Vagina (tissue), 2 donors: ENCODE results near the gene TNRC18. TPM values are rescaled to one million over a fixed set of nuclear protein-coding genes. Genes with fewer than 3 reads are reported as not detected.

Experiments used
- DNase-seq, 2 donors: peaks; one replicate each; pipeline ENCODE4 v3.0.0-alpha.2; 2017; ENCODE audit errors: extremely low spot score in 2 of 2
- H3K27ac ChIP-seq: fragments of 200-600 bp; sonication (generic); one replicate; pipeline ENCODE4 v1.5.1; 2019
- H3K27me3 ChIP-seq: fragments of 200-600 bp; sonication (generic); one replicate; pipeline ENCODE4 v1.5.1; 2019
- H3K36me3 ChIP-seq, 2 donors: fragments of 200-600 bp; sonication (generic); one replicate each; pipeline ENCODE4 v1.5.1; 2017 to 2019
- H3K4me1 ChIP-seq: fragments of 200-600 bp; sonication (generic); one replicate; pipeline ENCODE4 v1.5.1; 2019
- H3K4me3 ChIP-seq, 2 donors: fragments of 200-600 bp; sonication (generic); 1 replicate in 1 of 2; 2 replicates in 1 of 2; pipeline ENCODE4 v1.5.1; 2016 to 2019
- H3K9me3 ChIP-seq: fragments of 200-600 bp; sonication (generic); one replicate; pipeline ENCODE4 v1.5.1; 2019
- POLR2A ChIP-seq, 2 donors: fragments of 450-650 bp; IDR thresholded peaks; one replicate each; pipeline ENCODE4 v1.6.1; 2017; ENCODE audit warnings: antibody characterized with exemption in 2 of 2, mild to moderate bottlenecking in 2 of 2, moderate library complexity in 2 of 2
- POLR2AphosphoS5 ChIP-seq, 2 donors: sonication (generic); formaldehyde crosslinking; IDR thresholded peaks; one replicate each; pipeline ENCODE4 v1.9.0; 2017; ENCODE audit warnings: antibody characterized with exemption in 2 of 2, mild to moderate bottlenecking in 2 of 2, low read depth in 1 of 2; ENCODE audit not compliant: insufficient read depth in 1 of 2
- intact Hi-C: fragments of 100-400 bp; cut with DNase I; formaldehyde crosslinking; loops from one replicate; pipeline ENCODE4 v1.15.1; 2023
- total RNA-seq: library from RNA; depleted of rRNA; stranded (reverse); fragments of >200 nt; gene quantifications from one replicate; pipeline ENCODE4 v1.2.3, GENCODE V29; 2016
- TF ChIP-seq, protein P1 (sequence below), 3 experiments: fragments of 450-650 bp in 2 of 3; fragments of 200-600 bp in 1 of 3; sonication (generic) in 1 of 3; IDR thresholded peaks; one replicate each; pipeline ENCODE4 v1.5.1; 2017 to 2019; ENCODE audit warnings: antibody characterized with exemption in 3 of 3, mild to moderate bottlenecking in 2 of 3, moderate library complexity in 2 of 3

TNRC18 gene
- total RNA-seq, 1 donor from 2014 or later = 79.8 TPM

DNA sequence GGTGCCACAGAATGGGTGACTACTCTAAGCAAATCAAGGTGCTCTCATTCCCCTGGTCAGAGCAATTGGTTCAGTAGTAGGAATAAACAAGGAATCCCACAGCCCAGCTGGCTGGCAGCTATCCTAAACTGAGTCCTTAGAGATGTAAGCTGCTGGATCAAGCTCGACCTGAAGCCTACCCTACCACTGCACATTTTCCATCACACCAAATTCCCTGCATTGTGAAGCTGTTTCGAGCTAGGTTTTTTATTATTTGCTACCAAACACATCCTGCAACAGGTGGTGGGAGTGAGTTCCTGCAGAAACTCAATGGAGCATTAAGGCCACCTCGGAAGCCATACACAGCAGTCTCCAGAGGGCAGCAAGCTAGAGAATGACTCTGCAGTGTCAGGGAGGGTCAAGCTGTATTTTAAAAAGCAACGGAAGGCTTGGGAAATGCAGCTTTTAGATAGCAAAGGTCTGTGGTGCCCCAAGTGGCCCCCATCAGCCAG lies 33.7 kb upstream of the TNRC18 start:
- intact Hi-C loops = loop anchor here (10.0 kb wide), 1 partner anchor 212 kb away; no protein-coding TSS in a partner anchor
- Histone ChIP-seq H3K9me3 (no peaks in the 10 kb centered on the region), H3K4me1 (peaks cover 15% of the 10 kb centered on the region), H3K4me3 (no peak overlapping the region), H3K36me3 (no peaks in the 10 kb centered on the region), H3K27ac (no peak overlapping the region), H3K27me3 (no peaks in the 10 kb centered on the region)
- TF ChIP-seq POLR2A (IDR thresholded peaks at IDR 0.05) = no peak
- TF ChIP-seq, protein P1, sequence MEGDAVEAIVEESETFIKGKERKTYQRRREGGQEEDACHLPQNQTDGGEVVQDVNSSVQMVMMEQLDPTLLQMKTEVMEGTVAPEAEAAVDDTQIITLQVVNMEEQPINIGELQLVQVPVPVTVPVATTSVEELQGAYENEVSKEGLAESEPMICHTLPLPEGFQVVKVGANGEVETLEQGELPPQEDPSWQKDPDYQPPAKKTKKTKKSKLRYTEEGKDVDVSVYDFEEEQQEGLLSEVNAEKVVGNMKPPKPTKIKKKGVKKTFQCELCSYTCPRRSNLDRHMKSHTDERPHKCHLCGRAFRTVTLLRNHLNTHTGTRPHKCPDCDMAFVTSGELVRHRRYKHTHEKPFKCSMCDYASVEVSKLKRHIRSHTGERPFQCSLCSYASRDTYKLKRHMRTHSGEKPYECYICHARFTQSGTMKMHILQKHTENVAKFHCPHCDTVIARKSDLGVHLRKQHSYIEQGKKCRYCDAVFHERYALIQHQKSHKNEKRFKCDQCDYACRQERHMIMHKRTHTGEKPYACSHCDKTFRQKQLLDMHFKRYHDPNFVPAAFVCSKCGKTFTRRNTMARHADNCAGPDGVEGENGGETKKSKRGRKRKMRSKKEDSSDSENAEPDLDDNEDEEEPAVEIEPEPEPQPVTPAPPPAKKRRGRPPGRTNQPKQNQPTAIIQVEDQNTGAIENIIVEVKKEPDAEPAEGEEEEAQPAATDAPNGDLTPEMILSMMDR (IDR thresholded peaks at IDR 0.05) = no peak
- DNase-seq = no peak

DNA sequence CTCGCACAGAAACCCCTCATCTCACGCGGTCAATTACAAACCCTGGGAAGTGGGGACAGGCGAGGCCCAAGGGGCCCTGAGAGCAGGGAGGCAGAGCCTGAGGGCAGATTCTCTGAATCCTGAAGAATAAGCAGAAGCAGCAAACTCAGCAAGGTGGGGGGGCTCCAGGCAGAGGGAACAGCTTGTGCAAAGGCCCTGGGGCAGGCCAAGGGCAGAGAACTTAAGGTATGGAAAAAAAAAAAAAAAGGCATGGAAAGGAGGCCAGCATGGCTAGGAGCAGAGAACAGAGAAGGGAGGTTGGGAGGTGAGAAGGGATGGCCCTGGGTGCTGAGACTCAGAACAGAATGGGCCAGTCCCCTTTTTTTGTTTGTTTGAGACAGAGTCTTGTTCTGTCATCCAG lies 32.8 kb upstream of the TNRC18 start:
- Histone ChIP-seq H3K27ac (no peak overlapping the region), H3K4me1 (peaks cover 22% of the 10 kb centered on the region), H3K36me3 (no peaks in the 10 kb centered on the region), H3K27me3 (no peaks in the 10 kb centered on the region), H3K4me3 (no peak overlapping the region), H3K9me3 (no peaks in the 10 kb centered on the region)
- DNase-seq = no peak
- TF ChIP-seq POLR2AphosphoS5 (IDR thresholded peaks at IDR 0.05; ENCODE audit: insufficient read depth in 1 of 2, low read depth in 1 of 2) (no peak), POLR2A (IDR thresholded peaks at IDR 0.05) (no peak)
- TF ChIP-seq, protein P1 (IDR thresholded peaks at IDR 0.05) = no peak
- intact Hi-C loops = loop anchor here (10.0 kb wide), 1 partner anchor 212 kb away; no protein-coding TSS in a partner anchor

- intact Hi-C loops = loop anchor here (10.0 kb wide), 1 partner anchor 211 kb away; no protein-coding TSS in a partner anchor
- Histone ChIP-seq H3K36me3 (no peaks in the 10 kb centered on the region), H3K27ac (no peak overlapping the region), H3K4me1 (peaks cover 29% of the 10 kb centered on the region), H3K4me3 (no peak overlapping the region), H3K9me3 (no peaks in the 10 kb centered on the region), H3K27me3 (no peaks in the 10 kb centered on the region)
- DNase-seq = no peak
- TF ChIP-seq POLR2AphosphoS5 (IDR thresholded peaks at IDR 0.05; ENCODE audit: insufficient read depth in 1 of 2, low read depth in 1 of 2) (no peak), POLR2A (IDR thresholded peaks at IDR 0.05) (no peak)
- TF ChIP-seq, protein P1 (IDR thresholded peaks at IDR 0.05) = no peak
These were observed 32.1 kb upstream of the TNRC18 start for GRCh38 chr7:5455581-5456219.

GRCh38 chr7:5455175-5455574 lies 31.5 kb upstream of the TNRC18 start:
- Histone ChIP-seq H3K36me3 (no peaks in the 10 kb centered on the region), H3K27me3 (no peaks in the 10 kb centered on the region), H3K4me3 (no peak overlapping the region), H3K9me3 (no peaks in the 10 kb centered on the region), H3K4me1 (peaks cover 30% of the 10 kb centered on the region), H3K27ac (no peak overlapping the region)
- intact Hi-C loops = loop anchor here (10.0 kb wide), 1 partner anchor 210 kb away; no protein-coding TSS in a partner anchor
- no peak for DNase-seq
- TF ChIP-seq POLR2A (IDR thresholded peaks at IDR 0.05) (no peak), POLR2AphosphoS5 (IDR thresholded peaks at IDR 0.05; ENCODE audit: insufficient read depth in 1 of 2, low read depth in 1 of 2) (no peak)
- TF ChIP-seq, protein P1 (IDR thresholded peaks at IDR 0.05) = no peak

- intact Hi-C loops = loop anchor here (10.0 kb wide), 1 partner anchor 210 kb away; no protein-coding TSS in a partner anchor
- H3K27me3 ChIP-seq = no peaks in the 10 kb centered on the region
- H3K4me1 ChIP-seq = peaks cover 30% of the 10 kb centered on the region
- no peak overlapping the region for H3K27ac ChIP-seq
- H3K36me3 ChIP-seq = no peaks in the 10 kb centered on the region
- H3K9me3 ChIP-seq = no peaks in the 10 kb centered on the region
- no peak for TF ChIP-seq POLR2A (IDR thresholded peaks at IDR 0.05)
- TF ChIP-seq, protein P1 (IDR thresholded peaks at IDR 0.05) = no peak
- TF ChIP-seq POLR2AphosphoS5 (IDR thresholded peaks at IDR 0.05; ENCODE audit: insufficient read depth in 1 of 2, low read depth in 1 of 2) = no peak
- H3K4me3 ChIP-seq = no peak overlapping the region
- no peak for DNase-seq
These were observed 30.9 kb upstream of the TNRC18 start for GRCh38 chr7:5454485-5454884.
